ENCODE results near the gene ZNF821. TPM values are rescaled to one million over a fixed set of nuclear protein-coding genes. Genes with fewer than 3 reads are reported as not detected.

ZNF821 gene
- total and polyA plus RNA-seq, 10 donors = 7.9 to 15.9 (median 10.4) TPM

- intact Hi-C loops (cut with DNase I; ENCODE audit: low total_unique reads) = no loop called here
- peak within 1 kb of the TSS; percentile 82 to 100 (median 99) for H3K4me3 ChIP-seq
- peaks cover 13 to 61% (median 28%) of the 10 kb centered on the region in 6 donors for H3K4me1 ChIP-seq
- no peaks in the 10 kb centered on the region for H3K27me3 ChIP-seq (replicated peaks in 1 of 7)
- H3K27ac ChIP-seq = peak within 1 kb of the TSS; percentile 77 to 94 (median 91)
- no peaks in the 10 kb centered on the region for H3K9me3 ChIP-seq
- peak; percentile 98 to 99 (median 99) for TF ChIP-seq POLR2AphosphoS5 (IDR thresholded peaks at IDR 0.05)
- peak; percentile 74 to 92 (median 82) for TF ChIP-seq POLR2A (IDR thresholded peaks at IDR 0.05)
- peak in 4 of 11 experiments; percentile 11 to 32 (median 26) for TF ChIP-seq CTCF (IDR thresholded peaks at IDR 0.05 in 8 of 11, conservative IDR thresholded peaks at IDR 0.05 in 3 of 11)
- WGBS, 5 donors = 0 to 1% (median 0%) methylated on average over 9 to 62 of the region's 62 CpGs
- peaks cover 0 to 33% (median 28%) of the 10 kb centered on the region in 6 donors for H3K36me3 ChIP-seq
- peak; percentile 97 for DNase-seq
Observed at GRCh38 chr16:71845639-71846430, 38.1 kb downstream of the ZNF821 start, which contains the start of gene ATXN1L. ATXN1L (plus strand) TSS chr16:71845976; CDS start chr16:71849741, 3,765 bp downstream.

GRCh38 chr16:71843572-71843971 lies 40.4 kb downstream of the ZNF821 start:
- H3K27ac ChIP-seq = peak overlapping the region in 1 of 8 donors; percentile 35
- H3K9me3 ChIP-seq = no peaks in the 10 kb centered on the region
- peaks cover 13 to 58% (median 28%) of the 10 kb centered on the region in 6 donors for H3K4me1 ChIP-seq
- H3K27me3 ChIP-seq (replicated peaks in 1 of 7) = no peaks in the 10 kb centered on the region
- 53 to 63% (median 60%) methylated on average over 2 of the region's 2 CpGs for WGBS, 5 donors
- intact Hi-C loops (cut with DNase I; ENCODE audit: low total_unique reads) = no loop called here
- DNase-seq = no peak
- H3K36me3 ChIP-seq = peaks cover 0 to 10% (median 5%) of the 10 kb centered on the region in 6 donors
- TF ChIP-seq CTCF (IDR thresholded peaks at IDR 0.05 in 8 of 11, conservative IDR thresholded peaks at IDR 0.05 in 3 of 11) (no peak), POLR2A (IDR thresholded peaks at IDR 0.05) (no peak), POLR2AphosphoS5 (IDR thresholded peaks at IDR 0.05) (no peak)
- no peak overlapping the region for H3K4me3 ChIP-seq

DNA sequence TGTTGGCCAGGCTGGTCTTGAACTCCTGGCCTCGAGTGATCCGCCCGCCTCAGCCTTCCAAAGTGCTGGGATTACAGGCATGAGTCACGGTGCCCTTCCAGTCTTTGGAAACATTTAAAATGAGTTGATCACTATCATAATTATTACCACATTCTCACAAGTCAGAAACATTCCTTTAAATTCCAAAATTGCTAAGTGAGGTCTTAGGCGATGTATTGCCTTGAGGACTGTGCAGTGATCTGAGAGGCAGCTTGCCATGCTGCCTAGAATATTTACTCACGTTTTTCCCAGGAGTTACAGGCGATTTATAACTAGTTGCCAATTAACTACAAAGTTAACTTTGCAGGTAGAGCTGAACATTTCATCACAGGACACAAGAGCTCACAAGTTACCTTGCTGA lies 43.9 kb downstream of the ZNF821 start:
- no peak for TF ChIP-seq POLR2A (IDR thresholded peaks at IDR 0.05)
- no peak for TF ChIP-seq POLR2AphosphoS5 (IDR thresholded peaks at IDR 0.05)
- no peak for TF ChIP-seq CTCF (IDR thresholded peaks at IDR 0.05 in 8 of 11, conservative IDR thresholded peaks at IDR 0.05 in 3 of 11)
- DNase-seq = no peak
- H3K9me3 ChIP-seq = no peaks in the 10 kb centered on the region
- H3K4me1 ChIP-seq = peaks cover 0 to 31% (median 5%) of the 10 kb centered on the region in 6 donors
- H3K4me3 ChIP-seq = no peak overlapping the region
- no peak overlapping the region for H3K27ac ChIP-seq
- H3K27me3 ChIP-seq (replicated peaks in 1 of 7) = no peaks in the 10 kb centered on the region
- 80 to 88% (median 81%) methylated on average over 7 of the region's 7 CpGs for WGBS, 5 donors
- H3K36me3 ChIP-seq = no peaks in the 10 kb centered on the region
- intact Hi-C loops (cut with DNase I; ENCODE audit: low total_unique reads) = no loop called here

GRCh38 chr16:71837150-71837549 lies 46.8 kb downstream of the ZNF821 start:
- H3K36me3 ChIP-seq = no peaks in the 10 kb centered on the region
- intact Hi-C loops (cut with DNase I; ENCODE audit: low total_unique reads) = no loop called here
- H3K27ac ChIP-seq = no peak overlapping the region
- H3K9me3 ChIP-seq = no peaks in the 10 kb centered on the region
- no peak for DNase-seq
- TF ChIP-seq POLR2AphosphoS5 (IDR thresholded peaks at IDR 0.05) (no peak), POLR2A (IDR thresholded peaks at IDR 0.05) (no peak), CTCF (IDR thresholded peaks at IDR 0.05 in 8 of 11, conservative IDR thresholded peaks at IDR 0.05 in 3 of 11) (no peak)
- no peaks in the 10 kb centered on the region for H3K27me3 ChIP-seq (replicated peaks in 1 of 7)
- H3K4me3 ChIP-seq = no peak overlapping the region
- WGBS, 5 donors = 89 to 96% (median 93%) methylated on average over 3 of the region's 3 CpGs
- peaks cover 0 to 5% (median 0%) of the 10 kb centered on the region in 6 donors for H3K4me1 ChIP-seq
